HG02885 (cell line): Measurements from ENCODE around the gene TENM4.
A peak's percentile ranks its signal among the peaks of the same experiment; 100 is the strongest.

Experiments used
- ATAC-seq: cut with Tn5 transposase; IDR thresholded peaks from one replicate; pipeline ENCODE4 v1.9.1; 2021; ENCODE audit warnings: mild to moderate bottlenecking; ENCODE audit not compliant: unreplicated experiment, poor library complexity

The TENM4 gene

DNA sequence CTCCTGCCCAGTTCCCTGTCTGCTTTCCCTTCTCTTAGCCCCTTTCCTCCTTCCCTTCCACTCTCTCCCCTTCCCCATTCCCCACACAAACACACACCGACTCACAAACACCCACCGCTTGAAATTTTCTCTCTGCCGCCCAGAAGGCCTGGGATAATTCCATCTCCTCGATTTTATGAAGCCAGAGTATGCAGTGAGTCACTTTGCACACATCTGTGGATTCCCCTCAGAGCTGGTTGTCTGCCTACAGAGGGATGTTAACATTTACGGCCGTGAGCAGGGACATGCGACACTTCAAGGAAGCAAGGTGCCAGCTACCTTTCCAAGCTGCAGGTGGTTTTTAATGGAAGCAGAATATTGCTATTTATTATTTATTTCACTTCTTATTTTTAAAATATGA, 332.0 kb downstream of the TENM4 start:
- ATAC-seq = no peak

DNA sequence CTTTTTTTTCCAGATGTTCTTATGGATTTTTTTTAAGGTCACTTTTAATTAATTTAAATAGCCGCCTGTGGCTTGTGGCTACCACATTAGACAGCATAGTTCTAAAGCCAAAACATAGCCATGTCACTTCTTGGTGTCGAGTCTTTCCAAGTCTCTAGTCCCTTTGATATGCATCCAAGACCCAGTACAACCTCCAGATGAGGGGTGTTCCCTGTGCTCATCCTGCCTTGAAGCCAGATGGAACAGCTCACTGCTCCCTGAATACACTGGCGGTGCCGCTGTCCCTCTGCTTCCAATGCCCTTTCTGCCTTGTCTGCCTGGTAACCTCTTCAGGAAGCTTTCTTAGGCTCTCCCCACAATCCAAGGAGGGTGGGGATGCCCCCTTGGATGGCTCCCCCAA, 338.0 kb downstream of the TENM4 start:
- ATAC-seq = no peak

DNA sequence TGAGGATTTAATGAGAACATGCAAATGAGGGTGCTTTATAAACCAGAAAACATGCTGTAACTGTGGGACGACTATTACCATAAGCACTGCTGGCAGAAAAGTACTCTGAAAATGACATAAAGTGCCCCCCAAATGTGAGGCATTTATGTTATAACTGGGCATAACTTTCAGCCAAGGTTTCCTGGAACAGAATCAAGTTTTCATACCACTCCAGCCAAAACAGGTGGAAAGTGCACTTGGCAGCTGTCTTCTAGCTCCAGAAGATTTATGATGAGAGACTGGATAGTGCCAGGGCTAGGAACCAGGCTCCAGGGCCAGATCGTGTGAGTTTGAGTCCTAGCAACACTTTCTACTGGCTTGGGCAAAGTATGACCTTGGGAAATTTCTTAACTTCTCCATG, 339.2 kb downstream of the TENM4 start:
- ATAC-seq = no peak

DNA sequence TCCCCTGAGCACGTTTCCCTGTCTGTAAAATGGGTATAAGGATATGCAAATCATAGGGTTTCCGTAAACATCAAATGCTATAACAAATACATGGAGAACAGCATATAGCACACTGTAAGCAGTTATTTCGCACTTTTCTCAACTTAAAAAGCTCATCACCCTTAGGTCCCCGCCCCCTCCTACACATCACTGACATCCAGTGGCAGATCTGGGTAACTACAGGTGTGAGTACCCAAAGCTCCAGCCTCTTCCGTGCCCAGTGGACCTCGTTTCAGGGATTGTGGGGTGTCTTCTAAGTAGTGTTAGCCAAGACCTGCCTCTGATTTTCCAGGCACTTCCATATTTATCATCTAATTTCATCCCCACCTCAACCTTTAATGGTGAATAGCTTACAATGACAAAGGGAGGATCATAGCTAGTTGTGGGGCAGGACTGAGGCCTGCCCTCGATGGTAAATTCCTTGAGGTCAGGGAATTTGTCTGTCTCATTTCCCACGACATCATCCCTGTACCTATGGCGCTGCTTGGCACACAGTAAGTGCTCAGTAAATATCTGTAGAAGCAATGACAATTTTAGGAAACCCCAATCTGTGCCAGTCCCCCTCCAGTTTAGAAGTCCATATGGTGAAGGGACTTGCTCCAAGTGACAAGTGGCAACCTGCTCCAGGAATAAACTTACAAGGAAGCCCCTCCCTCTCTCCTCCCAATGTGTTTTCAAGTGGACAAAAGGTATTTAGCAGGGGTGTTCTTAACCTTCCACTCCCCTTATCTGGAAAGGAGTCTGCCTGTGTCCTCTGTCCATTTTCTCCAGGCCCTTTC, 340.5 kb downstream of the TENM4 start:
- peak; percentile 97 for ATAC-seq

DNA sequence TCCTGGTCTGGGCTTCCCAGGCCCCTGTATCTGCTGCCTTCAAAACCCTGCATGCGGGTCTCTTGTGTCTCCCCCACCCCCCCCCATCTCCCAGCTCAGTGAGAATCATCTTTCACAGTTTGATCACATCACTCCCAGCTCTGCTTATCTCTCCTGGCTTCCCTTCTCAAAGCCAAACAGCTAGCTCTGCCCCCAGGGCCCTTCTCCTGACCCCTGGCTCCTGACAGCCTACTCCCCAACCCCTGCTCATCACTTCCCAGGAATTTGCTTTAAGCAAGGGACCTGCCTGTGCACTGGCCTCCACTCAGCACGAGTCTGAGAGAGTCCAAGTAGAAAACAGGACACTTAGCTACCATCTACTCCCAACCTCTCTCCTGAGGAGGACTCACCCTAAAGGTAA, 342.7 kb downstream of the TENM4 start:
- no peak for ATAC-seq

DNA sequence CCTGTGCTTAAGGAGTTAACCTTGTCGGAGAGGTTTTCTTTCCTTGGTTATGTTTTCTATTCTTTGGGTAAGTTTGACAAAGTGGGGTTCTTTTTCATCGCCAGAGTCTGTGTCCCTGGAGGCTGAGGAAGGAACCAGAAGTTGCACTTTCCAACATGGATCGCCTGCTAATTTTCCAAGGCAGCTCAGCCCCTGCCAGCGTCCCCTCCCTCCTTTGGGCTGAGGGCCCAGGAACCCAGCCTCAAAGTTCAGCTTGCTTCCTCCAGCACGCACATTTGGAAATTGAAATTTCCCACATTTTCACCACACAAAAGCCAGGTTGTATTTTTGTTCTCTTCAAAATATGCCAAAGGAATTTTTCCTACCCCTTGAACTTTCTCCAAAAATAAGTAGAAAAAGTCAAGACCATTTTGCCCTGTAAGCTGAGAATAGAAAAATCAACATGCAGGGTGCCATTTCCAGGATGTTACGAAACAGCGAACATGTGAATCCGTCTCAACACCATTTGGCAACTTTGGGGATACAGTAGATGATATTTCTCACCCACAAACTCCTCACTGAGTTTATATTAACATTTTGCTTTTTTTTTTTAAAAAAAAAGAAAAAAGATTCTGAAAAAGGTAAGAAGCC, 343.5 kb downstream of the TENM4 start:
- ATAC-seq = no peak

DNA sequence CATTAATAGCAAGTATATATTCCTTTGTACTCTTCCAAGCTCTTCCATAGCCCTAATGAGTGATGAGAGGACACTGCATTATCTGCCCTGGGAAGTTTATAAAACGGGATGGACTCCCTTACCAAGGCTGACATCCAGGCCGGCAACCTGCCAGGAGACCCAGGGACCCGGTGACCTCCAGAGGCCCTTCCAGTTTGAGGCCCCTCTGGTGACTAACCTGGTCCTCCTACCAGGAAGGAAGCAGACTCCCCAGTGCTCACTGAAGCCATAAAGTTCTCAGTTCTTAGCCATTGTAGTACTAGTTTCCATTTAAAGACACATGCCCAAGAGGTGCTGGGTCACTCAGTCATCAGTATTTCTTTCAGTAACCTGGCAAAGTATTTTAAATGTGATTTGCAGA, 345.4 kb downstream of the TENM4 start:
- ATAC-seq = no peak

DNA sequence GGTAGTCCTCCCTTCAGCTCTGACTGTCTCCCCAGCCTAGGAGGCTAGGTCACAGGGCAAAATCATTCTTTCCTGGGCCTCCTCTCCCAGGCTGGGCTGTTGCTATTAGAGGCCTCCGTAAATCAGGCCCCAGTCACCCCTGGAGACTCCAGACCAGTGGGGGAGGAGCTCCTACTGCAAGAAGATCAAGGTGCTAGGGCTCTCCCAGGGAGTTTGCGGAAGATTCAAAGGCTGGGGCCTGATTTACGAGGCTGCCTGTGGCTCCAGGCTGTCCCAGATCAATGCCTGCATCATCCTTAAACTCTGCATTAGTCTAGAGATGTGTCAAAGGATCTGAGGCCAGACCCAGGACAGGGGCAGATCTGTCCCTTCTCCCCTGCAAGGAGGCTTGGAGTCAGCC, 346.2 kb downstream of the TENM4 start:
- no peak for ATAC-seq

DNA sequence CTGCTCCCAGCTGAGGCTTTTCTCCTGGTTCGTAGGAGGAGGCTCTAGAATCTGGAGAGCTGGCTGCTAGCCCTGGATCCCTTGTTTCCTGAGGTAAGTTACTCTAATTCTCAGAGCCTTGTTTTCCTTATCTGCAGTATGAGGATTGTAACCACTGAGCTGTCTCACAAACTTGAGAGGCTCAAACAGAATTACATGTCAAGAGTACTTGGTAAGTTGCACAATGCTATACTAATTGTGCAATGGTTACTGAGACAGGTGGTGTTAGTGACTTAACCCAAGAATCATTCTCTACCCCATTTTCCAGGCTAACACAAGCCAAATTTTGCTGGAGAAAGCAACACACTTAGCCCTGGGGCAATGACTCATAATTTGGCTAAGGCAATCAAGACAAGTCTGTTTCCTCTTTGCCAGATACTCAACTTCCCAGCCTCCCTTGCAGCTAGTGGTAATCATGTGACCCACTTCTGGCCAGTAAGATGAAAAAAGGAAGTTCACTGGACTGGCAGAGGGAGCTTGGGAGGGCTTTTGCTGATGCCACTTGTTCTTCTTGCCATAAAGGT, 348.0 kb downstream of the TENM4 start:
- ATAC-seq = no peak

DNA sequence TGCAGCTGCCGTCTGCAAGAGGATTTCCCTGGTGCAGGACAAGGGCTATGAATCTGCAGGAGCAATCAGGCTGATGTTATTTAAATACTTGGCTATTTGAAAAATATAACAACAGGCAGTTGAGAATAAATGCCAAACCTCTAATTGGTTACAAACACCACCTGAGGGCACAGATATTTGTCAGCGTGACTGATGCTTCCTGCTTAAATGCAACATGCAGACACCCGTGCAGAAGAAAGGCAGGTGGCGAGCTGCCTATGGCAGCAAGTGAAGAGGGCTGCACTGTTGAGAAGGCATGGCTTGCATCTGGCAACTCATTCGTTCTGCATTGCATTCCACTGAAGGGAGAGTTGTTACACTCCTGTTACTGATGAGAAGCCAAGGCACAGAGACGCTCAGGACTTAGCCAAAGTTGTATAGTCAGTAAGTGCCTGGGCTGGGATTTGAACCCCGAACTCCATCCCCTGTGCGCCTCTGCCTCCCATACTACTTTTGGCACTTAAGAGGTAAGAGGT, 350.6 kb downstream of the TENM4 start:
- ATAC-seq = no peak

DNA sequence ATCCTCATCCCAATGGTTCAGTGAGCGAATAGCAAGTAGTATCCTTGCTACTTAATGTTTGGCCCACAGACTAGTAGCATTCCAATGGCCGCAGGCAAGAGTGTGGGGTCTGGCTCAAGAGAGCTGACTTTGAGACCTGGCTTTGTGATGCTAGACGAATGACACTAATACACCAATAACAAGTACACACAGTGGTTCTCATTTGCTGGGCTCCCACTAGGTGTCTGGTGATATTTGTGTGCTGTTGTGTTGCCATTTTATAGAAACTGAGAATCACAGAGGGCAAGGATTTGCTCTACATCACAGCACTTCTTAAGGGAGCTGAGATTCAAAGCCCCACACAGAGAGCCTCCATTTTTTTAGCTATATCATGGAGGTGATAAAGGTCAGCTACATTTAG, 351.2 kb downstream of the TENM4 start:
- ATAC-seq = no peak

DNA sequence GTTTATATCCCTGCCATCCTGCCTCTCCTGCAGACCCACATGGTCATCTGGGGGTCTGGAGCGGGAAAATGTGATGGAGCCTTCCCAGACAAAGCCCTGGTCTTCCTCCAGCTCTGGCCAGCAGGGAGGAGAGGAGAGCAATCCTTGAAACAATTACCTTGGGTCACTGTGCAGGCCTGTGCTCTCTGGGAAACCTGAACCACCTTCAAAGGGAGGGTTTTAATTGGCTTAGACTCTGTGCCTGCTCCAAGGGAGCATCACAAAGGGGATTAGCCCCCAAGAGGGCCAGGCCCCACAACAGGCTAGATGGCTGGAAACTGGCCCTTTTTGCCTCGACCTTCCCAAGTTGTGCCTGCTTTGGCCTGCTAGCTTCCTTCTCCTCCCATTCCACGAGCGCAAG, 351.9 kb downstream of the TENM4 start:
- ATAC-seq = no peak

DNA sequence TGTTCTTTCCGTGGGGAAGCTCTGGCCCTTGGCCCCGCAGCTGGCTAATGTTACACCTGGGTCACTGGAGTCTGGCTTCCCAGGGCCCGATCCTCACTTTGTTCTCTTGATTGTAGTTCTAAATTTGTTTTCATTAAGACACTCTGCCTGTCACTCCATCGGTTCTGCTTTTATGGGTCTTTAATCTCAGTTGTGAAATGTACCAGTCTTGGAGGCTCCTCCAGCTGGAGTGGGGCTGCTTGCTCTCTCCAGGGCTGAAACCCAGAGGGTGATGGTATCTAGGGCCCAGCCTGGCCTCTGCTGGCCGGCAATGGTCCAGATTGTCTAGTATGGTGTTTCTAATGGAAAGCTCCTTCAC, 352.9 kb downstream of the TENM4 start:
- ATAC-seq = no peak

DNA sequence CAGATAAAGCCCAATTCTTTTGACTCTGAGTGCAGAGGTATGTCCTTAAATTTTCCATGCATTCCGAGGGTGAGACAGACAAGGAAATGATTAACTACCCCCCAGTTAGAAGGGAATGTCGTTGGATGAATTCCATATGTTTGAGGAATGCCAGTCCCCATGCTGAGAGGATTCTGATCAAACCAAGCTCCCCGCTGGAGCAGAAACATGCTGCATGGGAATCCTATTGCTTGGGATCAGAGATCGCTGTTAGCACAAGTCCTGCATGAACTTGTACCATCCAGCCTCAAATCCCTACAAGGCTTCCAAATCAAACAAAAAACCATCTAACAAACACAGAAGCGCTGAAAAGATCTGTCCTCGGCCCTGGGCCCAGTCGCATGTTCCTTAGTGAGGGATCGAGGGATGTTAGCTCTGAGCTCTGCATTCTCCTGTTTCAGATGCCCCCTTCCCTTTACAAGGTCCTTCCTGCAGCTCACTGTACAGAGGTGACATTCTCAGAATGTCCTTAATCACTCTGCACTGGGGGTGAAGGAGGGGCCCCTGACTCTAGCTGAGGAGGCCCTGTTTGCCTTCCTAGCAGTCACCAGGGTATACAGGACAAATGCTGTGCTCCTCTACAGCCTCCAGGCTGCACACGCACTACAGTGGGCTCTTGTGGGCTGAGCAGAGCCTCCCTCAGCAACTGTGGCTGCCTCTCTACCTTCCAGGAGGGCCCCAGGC, 353.4 kb downstream of the TENM4 start:
- no peak for ATAC-seq

DNA sequence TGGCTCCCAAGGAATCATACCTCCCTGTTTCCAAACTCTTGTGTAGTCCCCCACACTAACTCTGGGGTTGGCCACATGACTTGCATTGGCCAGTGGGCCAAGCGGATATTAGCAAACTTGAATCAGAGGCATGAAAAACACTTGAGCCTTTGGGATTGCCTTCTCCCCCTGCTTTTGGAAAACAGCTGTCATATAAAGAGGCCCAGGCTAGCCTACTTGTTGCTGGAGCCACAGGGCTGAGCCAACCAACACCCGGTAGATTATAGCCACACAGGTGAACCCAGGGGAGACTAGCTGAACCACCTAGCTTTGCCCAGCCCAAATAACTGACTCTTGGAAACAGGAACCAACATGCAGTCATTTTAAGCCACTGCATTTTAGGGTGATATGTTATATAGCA, 354.8 kb downstream of the TENM4 start:
- no peak for ATAC-seq

DNA sequence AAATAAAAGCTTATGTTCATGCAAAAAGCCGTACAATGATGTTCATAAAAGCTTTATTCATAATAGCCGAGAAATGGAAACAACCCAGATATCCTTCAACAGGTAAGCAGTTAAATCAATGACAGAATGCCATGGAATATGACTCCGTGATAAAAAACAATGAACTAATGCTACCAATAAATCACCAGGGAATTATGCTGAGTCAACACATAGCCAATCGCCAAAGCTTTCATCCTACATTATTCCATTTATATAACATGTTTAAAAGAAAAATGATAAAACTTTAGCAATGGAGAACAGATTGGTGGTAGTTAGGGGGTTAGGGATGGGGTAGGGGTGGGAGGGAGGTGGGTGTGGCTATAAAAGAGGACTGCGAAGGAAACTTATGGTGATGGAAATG, 356.4 kb downstream of the TENM4 start:
- ATAC-seq = no peak

DNA sequence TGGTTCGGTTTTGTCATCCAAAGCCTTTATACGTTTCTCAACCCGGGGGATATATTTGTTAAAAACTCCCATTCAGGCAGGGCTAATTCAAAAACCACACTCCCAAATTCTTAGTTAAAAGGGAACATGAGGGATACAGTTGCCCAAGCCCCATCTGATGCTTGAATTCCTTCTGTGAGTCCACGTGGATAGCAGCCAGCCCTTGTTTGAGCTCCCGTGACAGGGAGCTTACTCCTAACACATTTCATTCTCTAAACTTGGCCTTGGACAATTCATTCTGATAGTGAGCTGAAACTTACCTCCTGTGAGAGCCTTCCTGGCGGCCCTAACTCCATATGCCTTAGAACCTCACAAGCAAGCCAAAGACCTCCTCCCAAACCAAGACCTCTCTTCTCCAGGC, 357.5 kb downstream of the TENM4 start:
- ATAC-seq = no peak

DNA sequence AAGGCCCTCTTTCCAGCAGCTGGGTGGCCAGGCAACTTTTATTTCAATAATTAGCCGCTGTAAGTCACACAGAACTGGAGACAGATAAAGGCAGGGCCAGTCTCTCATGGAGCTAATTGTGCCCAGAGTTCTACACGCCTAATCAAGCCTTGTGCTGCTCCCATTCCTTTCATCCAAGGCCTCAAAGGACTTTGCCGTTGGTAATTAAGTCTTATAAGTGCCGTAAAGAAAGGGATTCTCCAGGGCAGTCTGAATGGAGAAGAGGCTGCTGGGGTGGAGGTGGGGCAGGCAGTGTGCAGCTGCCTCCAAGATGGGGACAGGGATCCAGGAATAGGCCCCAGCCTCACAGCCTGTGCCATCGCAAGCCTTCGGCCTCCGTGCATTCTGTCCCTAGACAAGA, 357.9 kb downstream of the TENM4 start:
- ATAC-seq = no peak

DNA sequence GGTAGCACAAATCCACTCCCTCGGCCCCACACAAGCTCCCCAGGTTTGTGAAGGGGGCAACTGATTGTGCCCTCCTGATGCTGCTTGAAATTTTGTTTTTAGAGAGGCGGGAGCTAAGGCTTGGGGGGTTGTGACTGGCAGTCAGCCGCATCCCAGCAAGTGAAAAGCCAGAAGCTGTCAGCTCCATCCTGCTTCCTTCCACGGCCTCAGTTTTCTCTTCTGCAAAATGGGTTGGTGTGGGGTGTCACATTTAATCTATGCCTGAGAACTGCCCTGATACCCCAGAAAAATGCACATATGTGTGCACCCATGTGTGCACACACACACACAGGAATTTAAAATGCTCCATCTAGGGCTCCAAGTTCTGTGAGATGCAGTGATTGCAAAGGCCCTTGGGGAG, 358.6 kb downstream of the TENM4 start:
- no peak for ATAC-seq

DNA sequence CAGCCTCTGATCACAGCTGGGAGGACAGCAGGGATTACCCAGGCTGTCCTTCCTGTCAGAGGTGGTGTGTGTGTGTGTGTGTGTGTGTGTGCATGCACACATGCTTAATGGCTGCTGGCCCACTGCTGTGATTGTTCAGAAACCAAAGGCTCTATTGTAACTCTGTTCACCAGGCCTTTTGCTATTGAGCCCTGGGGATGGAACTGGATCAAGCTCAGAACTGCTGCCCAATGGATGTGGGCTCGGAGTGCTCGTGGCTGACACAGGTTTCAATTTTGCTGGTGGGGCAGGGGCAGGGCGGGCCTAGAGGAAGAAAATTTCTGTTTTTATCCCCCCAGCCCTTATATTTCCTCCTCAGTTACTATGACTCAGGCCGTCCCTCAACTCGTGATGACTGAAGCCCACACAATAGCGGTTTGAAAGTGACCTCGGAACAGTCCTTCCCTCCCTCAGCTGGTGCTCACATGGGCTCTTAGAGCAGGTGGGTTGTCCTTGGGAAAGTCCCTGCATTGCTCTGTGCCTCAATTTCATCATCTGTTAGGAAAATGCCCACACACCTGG, 359.3 kb downstream of the TENM4 start:
- ATAC-seq = no peak

DNA sequence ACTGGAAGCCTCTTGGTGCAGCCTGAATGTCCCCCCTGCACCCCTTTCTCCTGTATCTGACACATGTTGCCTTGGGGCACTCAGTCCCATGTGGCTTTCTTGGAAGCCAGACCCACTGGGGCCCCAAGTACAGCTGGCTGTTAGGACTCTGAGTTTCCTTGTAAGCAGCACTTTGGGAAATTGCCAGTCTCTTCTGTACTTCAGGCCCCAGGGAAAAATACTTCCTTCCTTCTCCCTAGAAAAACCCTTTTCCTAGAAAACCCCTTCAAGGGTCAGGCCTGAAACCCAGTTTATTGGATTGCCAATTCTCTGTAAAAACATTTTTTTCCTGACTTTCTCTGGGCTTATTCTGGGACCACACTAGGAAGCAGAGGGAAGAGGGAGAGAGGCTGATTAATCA, 360.3 kb downstream of the TENM4 start:
- ATAC-seq = no peak
